DMS53 (cell line): ENCODE results near the gene BACE2.

ENCODE experiments used
- DNase-seq: peaks from one replicate; lab custom pipeline; 2025; lab: John Stamatoyannopoulos, UW

Gene BACE2

DNA sequence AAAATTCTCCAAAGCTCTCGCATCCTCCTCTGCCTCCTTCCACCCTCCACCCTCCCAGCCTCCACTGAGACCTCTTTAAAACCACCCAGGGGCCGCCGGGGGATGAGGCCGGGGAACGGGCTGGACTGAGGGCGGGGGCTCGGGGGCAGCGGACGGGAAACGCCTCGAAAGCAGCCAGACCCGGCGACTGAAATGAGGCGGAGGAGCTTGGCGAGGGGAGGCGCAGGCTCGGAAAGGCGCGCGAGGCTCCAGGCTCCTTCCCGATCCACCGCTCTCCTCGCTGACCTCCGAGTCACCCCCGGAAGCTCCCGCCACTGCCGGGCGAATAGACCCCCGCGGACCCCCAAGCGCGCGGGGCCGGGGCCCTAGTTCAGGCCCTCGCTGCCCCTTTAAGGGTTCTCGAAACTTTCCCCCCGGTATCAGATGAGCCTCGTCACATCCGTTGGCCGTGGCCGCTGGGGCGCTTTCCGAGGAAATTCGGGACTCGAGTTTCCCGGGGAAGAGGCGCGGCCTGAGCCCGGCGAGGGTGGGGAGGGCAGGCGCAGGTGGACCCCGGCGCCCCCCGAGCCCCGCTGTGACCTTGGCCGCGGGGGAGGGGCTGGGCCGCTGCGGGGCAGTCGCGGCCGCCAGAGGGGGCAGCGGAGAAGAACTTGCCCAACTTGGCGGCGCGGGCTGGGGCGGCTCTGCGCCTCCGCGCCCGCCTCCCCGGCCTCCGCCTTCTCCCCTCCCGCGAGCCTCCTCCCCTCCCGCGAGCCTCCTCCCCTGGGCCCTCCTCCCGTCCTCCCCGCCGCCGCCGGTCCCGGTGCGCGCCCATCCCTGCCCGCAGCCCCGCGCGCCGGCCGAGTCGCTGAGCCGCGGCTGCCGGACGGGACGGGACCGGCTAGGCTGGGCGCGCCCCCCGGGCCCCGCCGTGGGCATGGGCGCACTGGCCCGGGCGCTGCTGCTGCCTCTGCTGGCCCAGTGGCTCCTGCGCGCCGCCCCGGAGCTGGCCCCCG lies at the start of gene BACE2:
TSS of gene BACE2 (plus strand) at position 813 of the 995 bp plus-strand sequence. CDS start at position 917, 104 bp downstream.
- DNase-seq: peak; percentile 80

DNA sequence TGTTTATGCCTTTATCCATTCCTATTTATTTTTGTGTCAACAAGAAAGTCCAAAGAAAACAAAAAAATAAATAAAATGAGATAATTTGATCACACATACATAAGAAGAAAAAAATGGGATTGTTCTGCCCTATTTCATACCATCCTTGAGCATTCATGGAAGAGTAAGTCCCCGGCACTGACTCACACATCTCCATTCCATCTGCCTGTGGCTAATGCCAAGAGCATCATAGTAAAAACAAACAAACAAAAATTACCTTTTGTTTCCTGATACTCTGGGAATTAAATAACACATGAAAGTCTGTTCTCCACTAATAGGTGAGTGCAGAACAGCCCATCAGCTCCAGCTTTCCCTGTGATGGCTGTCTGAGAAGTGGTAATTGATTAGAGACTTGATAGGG lies 48.1 kb upstream of the BACE2 start:
- peak; percentile 19 for DNase-seq

DNA sequence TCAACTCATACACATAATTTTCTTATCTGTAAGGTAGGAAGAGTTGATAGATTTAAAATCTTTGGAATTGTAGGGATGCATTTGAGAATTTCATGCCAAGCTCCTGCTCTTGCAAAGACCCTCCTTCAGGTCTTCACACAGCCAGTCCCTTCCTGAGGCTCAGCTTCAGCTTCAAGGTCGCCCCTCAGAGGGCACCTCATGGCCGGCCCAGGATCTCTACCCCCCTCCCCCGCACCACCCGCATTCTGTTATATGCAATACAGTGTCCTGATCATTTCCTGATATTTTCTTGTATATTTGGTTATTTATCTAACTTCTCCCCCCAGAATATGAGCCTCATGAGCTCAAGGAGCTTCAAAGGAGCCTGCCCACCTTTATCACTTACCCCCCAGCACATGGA lies 47.0 kb upstream of the BACE2 start:
- DNase-seq: no peak

DNA sequence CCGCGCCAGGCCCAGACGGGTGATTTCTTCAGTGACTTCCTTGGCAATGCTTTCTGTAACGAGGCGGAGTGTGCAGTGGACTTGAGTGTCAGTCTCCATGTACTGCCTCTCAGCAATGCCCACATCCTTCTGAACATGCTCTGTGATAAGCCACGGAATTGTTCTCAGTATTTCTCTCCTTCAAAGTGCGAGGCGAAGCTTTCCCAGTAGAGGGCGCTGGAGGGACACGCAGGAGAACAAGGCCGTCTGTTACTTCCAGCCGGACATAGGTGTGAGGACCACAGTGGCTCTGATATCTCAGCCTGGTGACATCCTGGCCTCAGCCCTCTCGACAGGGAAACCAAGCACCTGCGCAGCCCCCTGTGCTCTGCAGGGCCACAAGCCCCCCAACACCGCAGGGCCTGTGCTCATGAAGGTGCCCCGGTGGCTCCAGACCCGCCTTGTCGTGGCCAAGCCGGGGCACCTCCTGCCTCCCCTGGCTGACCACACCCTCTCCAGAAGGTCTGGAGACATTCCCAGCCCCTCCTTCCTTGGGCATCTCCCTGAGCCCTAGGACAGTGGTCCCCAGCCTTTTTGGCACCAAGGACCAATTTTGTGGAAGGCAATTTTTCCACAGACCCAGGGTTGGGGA lies 46.1 kb upstream of the BACE2 start:
- peak; percentile 87 for DNase-seq

DNA sequence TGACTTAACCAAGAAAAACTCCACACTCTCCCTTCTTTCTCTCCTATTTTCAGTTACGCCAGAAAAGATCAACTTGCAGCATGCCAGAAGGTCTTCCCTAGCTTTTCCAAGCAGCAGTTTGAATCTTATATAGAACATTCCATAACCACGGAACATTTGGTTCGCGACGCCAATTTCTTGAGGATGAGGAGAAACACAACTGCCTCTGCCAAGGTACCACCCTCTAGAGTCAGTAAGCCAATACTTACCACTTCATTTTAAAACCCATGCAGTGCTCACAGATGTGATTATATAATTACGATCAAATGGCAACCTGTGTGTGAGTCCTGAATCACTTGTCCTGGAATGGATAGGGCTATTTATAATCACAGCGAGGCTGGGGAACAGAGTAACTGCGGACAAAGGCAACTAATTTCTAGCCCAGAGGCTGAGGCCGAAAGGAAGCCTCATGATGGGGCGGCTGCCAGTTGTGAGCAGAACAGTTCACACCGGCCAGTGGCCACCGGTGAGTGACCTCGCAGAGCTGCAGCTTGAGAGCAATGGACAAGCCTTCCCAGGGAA lies 43.2 kb upstream of the BACE2 start:
- DNase-seq: no peak

DNA sequence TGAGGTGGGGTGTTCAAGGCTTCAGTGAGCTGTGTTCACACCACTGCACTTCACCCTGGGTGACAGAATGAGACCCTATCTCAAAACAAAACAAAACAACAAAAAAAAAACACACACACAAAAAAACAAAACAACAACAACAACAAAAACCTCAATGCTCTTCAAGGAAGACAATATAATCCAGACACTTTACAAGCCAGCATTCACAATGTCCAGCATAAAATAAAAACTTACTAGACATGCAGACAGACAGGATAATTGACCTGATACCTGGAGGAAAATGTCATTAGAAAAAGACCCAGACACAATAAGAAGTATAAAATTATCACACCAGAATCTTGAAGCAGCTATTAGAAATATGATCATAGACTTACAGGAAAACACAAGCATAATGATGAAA lies 39.0 kb upstream of the BACE2 start:
- DNase-seq: no peak

DNA sequence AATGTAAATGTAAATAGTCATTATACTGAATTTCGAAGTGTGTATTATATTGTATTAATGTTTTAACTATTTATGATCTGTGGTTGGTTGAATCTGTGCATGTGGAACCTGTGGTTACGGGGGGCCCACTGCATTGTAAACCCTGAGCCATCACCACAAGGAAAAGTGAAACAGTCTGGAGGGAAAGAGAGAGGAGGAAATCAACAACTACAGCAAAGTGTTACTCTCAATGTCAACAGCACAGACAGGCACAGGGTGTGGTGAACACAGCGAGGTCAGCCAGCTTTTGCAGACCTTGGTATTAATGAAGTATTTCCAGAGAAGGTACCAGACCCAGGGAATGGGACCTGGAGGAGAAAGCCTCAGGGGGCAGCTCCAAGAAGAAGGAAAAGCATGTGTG lies 37.1 kb upstream of the BACE2 start:
- DNase-seq: no peak

DNA sequence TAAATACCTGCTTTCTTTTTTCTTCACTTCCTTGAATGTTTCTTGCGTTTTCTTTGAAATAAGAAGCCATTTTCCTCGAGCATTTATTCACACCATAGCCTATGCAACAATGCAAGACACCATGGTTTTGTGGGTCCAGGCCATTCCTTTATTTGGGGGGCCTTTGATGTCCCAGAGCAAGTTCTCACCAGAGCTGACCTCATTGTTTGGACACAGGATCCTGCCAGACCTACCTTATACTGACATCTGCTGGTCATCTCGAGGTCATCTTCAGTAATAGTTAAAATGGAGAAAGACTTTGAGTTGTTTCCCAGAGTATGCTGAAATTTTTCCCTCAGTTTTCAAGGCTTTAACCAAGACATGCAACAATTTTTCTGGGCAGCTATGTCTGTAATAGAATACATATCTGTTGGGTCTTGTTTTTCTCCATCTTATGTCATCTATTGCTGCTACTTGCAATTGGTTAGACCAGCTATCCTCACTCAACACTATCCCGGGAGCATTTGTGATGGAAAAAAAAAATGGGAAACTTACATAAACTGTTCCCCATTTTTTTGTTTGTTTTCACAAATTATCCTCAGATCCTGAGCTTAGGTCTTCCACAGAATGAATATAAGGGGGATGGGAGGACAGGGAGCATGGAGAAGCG lies 34.0 kb upstream of the BACE2 start:
- DNase-seq: peak; percentile 66

DNA sequence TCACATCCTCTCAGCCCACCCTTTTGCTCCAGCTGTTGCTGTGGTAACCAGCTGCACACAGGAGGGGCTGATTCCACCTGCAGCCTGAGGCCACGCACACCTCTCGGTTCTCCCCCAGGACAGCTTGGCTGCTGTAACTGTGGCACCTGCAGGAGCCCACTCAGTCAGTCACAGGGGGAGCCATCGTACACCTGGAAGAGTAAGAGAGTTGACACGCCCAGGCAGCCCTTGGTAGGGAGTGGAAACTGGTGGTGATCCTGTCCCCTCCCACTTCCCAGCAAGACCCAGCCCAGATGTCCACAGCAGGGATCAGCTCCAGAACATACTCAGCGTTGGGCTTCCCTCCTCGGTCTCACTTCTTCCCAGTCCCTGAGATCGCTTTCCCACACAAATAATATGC lies 32.2 kb upstream of the BACE2 start:
- no peak for DNase-seq

DNA sequence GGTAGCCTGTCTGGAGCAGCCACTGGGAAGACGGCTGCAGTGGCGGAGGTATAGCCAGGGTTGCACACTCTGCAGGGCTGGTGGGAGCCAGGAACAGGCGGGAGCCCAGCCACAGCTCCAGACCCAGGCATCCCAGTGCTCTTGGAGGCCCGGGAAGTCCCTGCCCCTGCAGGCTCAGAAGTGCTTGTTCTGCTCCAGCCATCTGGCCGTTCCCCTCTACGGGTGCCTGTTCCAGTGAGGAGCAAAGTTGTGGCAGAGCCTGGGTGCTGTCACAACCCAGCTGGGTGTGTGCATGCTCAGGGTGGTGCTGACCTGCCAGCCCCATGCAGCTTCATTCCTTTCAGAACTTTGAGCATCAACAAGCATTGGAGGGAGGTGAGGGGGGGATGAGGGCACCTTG lies 31.7 kb upstream of the BACE2 start:
- DNase-seq: no peak

DNA sequence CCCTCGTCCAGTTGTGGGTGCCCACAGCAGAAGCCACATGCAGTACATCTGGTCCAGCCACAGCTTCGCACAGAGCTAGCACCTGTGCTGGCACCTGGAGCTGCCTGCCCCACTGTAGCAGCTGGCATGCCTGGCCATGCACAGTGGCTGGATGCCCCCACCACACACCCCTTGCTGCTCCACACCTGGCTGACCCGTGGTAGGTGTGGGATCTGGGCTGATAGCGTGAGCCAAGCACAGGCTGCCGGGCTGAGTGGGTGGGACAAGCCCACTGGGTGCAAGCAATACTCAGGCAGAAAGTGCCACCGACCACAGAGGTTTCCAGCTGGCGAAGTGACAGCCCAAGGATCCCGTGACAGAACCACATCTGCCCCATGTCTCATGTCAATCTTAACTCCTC lies 30.6 kb upstream of the BACE2 start:
- no peak for DNase-seq

DNA sequence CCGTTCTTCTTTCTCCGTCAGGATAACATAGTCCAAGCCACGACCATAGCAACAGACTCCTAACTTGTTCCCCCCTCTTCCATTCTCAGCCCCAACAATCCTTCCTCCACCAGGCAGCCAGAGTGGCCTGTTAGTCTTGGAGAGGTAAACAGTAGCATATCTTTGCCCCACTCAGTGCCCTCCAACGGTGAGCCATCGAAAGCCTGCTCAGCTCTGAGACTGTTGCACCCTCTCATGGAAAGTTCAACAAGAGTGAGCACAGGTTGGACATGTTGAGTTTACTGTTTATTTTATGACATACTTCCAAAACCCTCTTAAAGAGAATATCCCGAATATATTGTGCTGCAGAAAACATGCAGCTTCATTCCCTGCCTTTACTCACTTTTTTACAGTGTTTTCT lies 30.1 kb upstream of the BACE2 start:
- no peak for DNase-seq

DNA sequence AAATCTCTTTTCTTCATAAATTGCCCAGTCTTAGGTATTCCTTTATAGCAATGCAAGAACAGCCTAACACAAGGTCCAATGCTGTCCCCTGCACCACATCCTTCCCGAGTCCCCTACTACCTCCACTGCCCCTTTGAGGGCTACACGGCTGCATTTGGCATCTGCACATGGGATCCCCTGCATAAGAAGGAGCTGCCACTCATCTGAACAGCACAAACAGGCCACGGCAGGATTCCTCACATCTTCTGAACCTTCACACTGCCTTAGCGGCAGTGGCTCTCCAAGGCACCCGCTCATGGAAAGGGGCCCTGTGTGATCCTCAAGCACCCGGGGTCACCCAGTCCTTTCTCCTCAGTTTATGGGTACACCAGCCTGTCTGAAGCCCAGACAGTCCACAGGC lies 29.2 kb upstream of the BACE2 start:
- DNase-seq: no peak

DNA sequence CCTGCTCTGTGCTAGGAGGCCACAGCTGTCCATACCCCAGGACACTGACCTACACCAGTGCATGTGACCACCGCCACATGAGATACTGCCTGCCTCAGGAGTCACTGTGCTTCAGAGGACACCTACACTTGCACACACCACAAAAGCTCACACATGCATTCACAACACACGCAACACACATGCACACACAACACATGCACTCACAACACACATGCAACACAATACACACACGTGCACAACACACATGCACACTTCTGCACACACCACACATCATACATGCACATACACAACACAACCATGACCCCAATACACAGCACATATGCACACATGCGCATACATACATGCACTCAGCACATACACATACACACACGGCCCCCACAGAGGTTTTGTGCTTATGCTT lies 28.7 kb upstream of the BACE2 start:
- DNase-seq: no peak

DNA sequence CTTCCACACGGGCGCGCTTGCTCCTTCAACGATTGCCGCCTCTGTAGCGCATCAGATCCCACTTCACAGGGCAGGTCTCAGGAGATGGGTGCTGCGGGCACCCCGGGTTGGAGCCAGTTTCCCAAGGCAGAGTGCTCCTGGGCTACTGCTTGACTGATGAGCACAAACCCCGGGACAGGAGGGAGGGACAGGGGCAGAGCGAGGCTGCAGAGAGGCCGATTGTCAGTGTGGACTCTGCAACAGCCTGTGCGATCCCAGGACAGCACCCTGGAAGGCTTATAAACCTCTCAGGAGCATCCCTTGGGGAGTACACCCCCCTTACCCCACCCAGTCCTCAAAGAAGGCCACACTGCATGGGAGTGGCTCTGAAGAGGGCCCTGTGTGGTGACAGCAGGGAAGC lies 28.0 kb upstream of the BACE2 start:
- no peak for DNase-seq

DNA sequence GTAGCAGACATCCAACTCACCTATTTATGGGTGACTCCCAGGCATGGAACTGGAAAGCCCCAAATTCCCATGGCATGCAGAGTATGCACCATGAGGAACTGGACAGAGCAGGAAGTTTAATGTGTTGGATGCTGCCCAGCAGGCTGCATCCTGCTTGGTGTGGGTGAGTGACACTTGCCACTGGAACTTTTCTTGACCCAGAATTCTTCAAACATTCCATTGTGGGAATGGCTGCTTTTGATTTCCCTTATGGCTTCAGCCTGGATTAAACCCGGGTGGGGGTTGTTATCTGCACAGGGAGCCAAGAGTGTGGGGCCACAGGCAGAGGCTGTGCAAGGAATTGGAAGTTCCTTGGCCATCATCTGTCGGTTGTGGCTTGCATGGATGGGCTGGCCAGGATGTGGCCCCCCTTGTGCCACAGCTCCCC lies 26.9 kb upstream of the BACE2 start:
- DNase-seq: no peak

DNA sequence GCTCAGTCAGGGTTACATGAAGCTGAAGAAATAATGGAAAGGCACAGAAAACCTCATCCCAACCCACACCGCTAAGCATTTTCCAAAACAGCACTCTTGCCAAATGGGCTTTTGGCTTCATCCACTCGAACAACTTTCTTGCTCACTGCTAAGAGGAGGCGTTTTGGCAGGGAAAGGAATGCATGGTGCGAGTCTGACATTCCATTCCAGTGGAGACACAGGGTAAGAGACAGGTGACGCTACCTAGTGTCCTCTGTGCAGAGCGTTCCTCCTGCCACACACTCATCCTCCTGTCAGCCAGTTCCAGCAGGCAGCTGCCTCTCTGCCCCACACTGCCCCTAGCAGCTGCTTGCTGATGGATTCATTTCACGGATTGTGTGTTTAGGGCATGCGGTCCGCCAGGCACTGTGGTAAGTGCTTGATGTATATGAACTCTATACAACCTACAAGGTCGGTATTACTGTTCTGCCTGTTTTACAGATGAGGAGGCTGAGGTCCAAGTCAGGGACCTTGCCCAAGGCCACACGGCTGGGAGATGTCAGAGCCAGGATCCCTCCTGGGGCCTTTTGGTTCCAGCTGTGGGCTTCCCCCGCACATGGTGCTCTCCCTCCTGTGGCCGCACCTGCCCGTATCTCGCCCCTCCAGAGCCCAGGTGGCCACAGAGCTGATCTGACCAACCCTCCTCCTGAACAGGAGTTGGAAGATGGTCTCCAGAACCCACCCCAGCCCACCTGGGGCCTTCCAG lies 25.7 kb upstream of the BACE2 start:
- DNase-seq: peak; percentile 70

DNA sequence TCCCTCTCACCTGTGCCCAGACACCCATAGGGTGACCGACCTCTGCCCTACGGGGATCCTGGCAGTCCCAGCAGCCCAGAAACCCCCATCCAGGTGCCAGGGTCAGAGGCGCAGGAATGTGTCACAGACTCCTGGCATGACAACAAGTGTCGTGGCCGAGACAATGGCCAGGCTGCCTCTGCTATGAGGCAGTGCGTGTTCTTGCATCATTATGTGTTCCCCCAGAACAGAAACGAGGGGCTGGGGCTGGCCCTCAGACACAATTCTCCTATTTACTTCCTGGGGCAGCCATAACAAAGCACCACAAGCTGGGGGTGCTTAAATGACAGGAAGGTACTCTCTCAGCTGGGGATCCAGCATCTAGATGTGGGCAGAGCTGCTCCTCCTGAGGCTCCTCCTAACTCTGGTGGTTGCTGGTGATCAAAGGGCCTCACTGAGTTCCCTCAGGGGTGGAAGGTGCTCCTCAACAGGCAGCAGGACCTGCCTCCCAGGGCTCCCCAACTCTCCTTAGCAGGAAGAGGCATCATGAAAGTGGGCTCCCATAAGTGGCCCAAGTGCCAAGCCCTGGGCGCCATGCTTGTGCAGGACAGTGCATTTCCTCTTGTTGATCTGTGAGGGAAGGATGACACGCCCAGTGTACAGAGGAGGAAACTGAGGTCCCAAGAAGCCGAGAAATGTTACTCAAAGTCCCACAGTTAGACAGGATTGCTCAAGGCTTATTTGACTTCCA lies 24.2 kb upstream of the BACE2 start:
- DNase-seq: no peak

DNA sequence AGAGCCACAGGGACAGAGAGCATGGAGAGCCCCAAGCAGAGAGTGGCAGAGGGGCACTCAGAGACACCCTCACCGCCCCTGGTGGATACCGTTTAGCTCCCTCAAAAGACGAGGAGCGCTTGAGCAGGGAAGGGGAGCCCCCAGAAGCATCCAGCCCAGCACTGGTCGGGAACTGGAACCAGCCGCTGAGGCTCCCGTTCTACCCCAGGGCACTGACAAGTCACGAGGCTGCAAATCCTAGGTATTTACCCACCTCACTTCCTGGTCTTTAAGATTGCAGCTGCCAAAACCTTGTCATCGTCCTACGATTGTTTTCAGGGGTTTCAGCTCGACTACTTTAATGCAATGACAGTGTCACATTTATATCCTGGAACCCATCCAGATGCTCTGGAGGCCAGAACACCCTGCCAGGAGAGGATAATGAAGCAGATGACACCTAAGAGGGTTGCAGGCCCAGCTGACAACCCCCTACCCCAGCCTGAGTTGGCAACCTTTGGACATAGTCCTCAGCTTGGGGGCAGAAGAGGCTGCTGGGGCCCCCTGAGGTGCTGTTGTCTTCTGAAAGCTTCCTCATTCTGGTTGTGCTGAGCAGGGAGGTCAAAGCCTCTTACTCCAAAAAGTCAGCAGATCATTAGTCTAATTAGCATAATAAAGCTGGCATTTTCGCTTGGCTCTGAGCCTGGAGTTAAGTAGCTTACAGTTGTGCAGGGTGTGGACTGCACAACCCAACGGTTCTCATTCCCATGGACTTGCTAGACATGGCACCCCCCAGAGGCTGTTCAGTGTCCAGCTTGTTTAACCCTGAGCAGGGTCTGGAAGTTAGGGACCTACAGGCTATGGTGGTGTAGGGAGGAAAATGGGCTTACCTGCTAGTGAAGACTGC lies 20.6 kb upstream of the BACE2 start:
- DNase-seq: no peak

DNA sequence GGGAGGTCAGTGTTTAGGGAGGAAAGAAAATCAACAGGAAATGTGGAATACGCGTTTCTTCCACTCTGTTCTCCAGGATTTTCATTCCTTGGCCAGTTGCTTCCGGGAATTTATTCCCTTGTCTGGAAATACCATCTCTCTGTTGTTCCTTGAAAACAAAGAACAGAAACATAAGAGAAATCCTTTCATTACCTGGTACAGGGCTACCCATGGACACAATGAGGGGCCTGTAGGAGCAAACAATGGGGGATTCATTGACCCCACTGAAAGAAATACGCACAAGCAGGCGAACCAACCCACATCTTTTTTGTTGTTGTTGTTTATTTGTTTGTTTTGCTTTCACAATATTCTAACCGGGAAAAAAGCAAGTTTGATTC lies 20.0 kb upstream of the BACE2 start:
- no peak for DNase-seq
